OCI-LY3 (cell line): ENCODE results near the gene APOL6.

ENCODE experiments used
- H2AFZ ChIP-seq: fragments of 200-600, 300-600 bp; shearing (Covaris generic); 2 replicates; pipeline ENCODE4 v1.6.0; 2014; ENCODE audit warnings: antibody characterized with exemption, low read depth, low read length
- H3K27ac ChIP-seq: fragments of 200-600, 300-600 bp; sonication (generic); 2 replicates; pipeline ENCODE4 v1.5.1; 2014; ENCODE audit warnings: mild to moderate bottlenecking, low read length, moderate library complexity, mixed read lengths
- H3K27me3 ChIP-seq: fragments of 200-600, 300-600 bp; sonication (generic); 2 replicates; pipeline ENCODE4 v1.6.1; 2014; ENCODE audit warnings: low read depth, low read length, mixed read lengths
- H3K36me3 ChIP-seq: fragments of 200-600, 300-600 bp; sonication (generic); replicated peaks from 2 replicates; pipeline ENCODE3; 2014; ENCODE audit warnings: low read depth, low read length, mixed read lengths
- H3K4me1 ChIP-seq: fragments of 300-600, 200-600 bp; sonication (generic); 2 replicates; pipeline ENCODE4 v1.6.1; 2014; ENCODE audit warnings: low read length, mixed read lengths
- H3K4me2 ChIP-seq: fragments of 200-600, 300-600 bp; sonication (generic); 2 replicates; pipeline ENCODE4 v1.6.1; 2014; ENCODE audit warnings: low read length, mixed read lengths
- H3K4me3 ChIP-seq: fragments of 300-600, 200-600 bp; sonication (generic); 2 replicates; pipeline ENCODE4 v1.5.1; 2014; ENCODE audit warnings: antibody characterized with exemption, mild to moderate bottlenecking, low read length, moderate library complexity
- H3K79me2 ChIP-seq: fragments of 300-600, 200-600 bp; shearing (Covaris generic); 2 replicates; pipeline ENCODE4 v1.6.1; 2014; ENCODE audit warnings: mild to moderate bottlenecking, low read length, mixed read lengths
- H3K9ac ChIP-seq: fragments of 300-600, 200-600 bp; shearing (Covaris generic); 2 replicates; pipeline ENCODE4 v1.6.0; 2014; ENCODE audit warnings: mild to moderate bottlenecking, low read length, moderate library complexity
- H3K9me3 ChIP-seq: fragments of 200-600, 300-600 bp; shearing (Covaris generic); 2 replicates; pipeline ENCODE4 v1.6.1; 2014; ENCODE audit warnings: low read length, mixed read lengths; ENCODE audit not compliant: insufficient read depth
- H4K20me1 ChIP-seq: fragments of 200-600, 300-600 bp; sonication (generic); 2 replicates; pipeline ENCODE4 v1.6.1; 2016; ENCODE audit warnings: low read length, mixed read lengths; ENCODE audit not compliant: insufficient read depth
- CTCF ChIP-seq: fragments of 200-600, 300-600 bp; sonication (generic); IDR thresholded peaks from 2 replicates; pipeline ENCODE4 v1.5.1; 2014; ENCODE audit warnings: antibody characterized with exemption, low read length, low read depth
- EZH2phosphoT487 ChIP-seq: fragments of 200-600 bp; shearing (Covaris generic); IDR thresholded peaks from 2 replicates; pipeline ENCODE4 v1.6.1; 2018; ENCODE audit warnings: antibody characterized with exemption, mixed run types, low read depth

Gene APOL6

GRCh38 chr22:35624547-35624946 is 23.7 kb upstream of the APOL6 start:
- no peaks in the 10 kb centered on the region for H3K79me2 ChIP-seq
- no peak overlapping the region for H3K9ac ChIP-seq
- H3K27me3 ChIP-seq: peaks cover 38% of the 10 kb centered on the region
- H2AFZ ChIP-seq: no peak overlapping the region
- H3K4me1 ChIP-seq: peaks cover 11% of the 10 kb centered on the region
- H3K9me3 ChIP-seq: no peaks in the 10 kb centered on the region
- no peak overlapping the region for H3K4me3 ChIP-seq
- no peaks in the 10 kb centered on the region for H4K20me1 ChIP-seq
- H3K27ac ChIP-seq: no peak overlapping the region
- H3K36me3 ChIP-seq: no peaks in the 10 kb centered on the region
- no peak overlapping the region for H3K4me2 ChIP-seq
- TF ChIP-seq CTCF (no peak), EZH2phosphoT487 (no peak)

- Histone ChIP-seq H4K20me1 (no peaks in the 10 kb centered on the region), H3K79me2 (no peaks in the 10 kb centered on the region), H2AFZ (no peak overlapping the region), H3K4me3 (no peak overlapping the region), H3K4me1 (peaks cover 16% of the 10 kb centered on the region), H3K9me3 (no peaks in the 10 kb centered on the region), H3K36me3 (no peaks in the 10 kb centered on the region), H3K27me3 (peaks cover 35% of the 10 kb centered on the region), H3K4me2 (no peak overlapping the region), H3K27ac (no peak overlapping the region), H3K9ac (no peak overlapping the region)
- TF ChIP-seq CTCF (no peak), EZH2phosphoT487 (no peak)
Measured at GRCh38 chr22:35625763-35626432, 22.3 kb upstream of the APOL6 start.

GRCh38 chr22:35627267-35628041 is 20.8 kb upstream of the APOL6 start:
- peak overlapping the region; percentile 20; the same call in 1 of the 2 replicates for H3K9ac ChIP-seq
- H3K4me1 ChIP-seq: peaks cover 16% of the 10 kb centered on the region
- no peaks in the 10 kb centered on the region for H3K36me3 ChIP-seq
- H2AFZ ChIP-seq: peak overlapping the region; percentile 84
- H3K4me2 ChIP-seq: peak overlapping the region; percentile 74
- no peak overlapping the region for H3K27ac ChIP-seq
- TF ChIP-seq CTCF (peak; percentile 57), EZH2phosphoT487 (no peak)
- no peaks in the 10 kb centered on the region for H3K79me2 ChIP-seq
- peaks cover 33% of the 10 kb centered on the region for H3K27me3 ChIP-seq
- no peaks in the 10 kb centered on the region for H3K9me3 ChIP-seq
- no peaks in the 10 kb centered on the region for H4K20me1 ChIP-seq
- peak overlapping the region; percentile 66 for H3K4me3 ChIP-seq

GRCh38 chr22:35628732-35629131 is 19.5 kb upstream of the APOL6 start:
- Histone ChIP-seq H3K27ac (no peak overlapping the region), H3K4me2 (no peak overlapping the region)

More at GRCh38 chr22:35628732-35629131, 19.5 kb upstream of the APOL6 start:
- no peak overlapping the region for H3K9ac ChIP-seq
- H3K27me3 ChIP-seq: peaks cover 33% of the 10 kb centered on the region
- H2AFZ ChIP-seq: no peak overlapping the region; the same call in 1 of the 2 replicates
- TF ChIP-seq CTCF (no peak), EZH2phosphoT487 (no peak)
- no peaks in the 10 kb centered on the region for H3K36me3 ChIP-seq
- no peaks in the 10 kb centered on the region for H4K20me1 ChIP-seq
- H3K4me1 ChIP-seq: peaks cover 14% of the 10 kb centered on the region
- no peaks in the 10 kb centered on the region for H3K9me3 ChIP-seq
- H3K4me3 ChIP-seq: no peak overlapping the region
- H3K79me2 ChIP-seq: no peaks in the 10 kb centered on the region
